Astrocyte of the cerebellum (primary cell): Measurements from ENCODE around the gene PABPC4L.
"Not testable (repeated sequence)": the region's sequence is repeated elsewhere in the genome, so short reads cannot be mapped to it uniquely, and the experiment has no call there.

Experiments
- DNase-seq: peaks from one replicate; pipeline ENCODE4 v3.0.0-alpha.2; 2011; ENCODE audit warnings: low read depth
- H3K4me3 ChIP-seq: 2 replicates; pipeline ENCODE4 v1.5.1; 2011; ENCODE audit warnings: mild to moderate bottlenecking, low read depth, low read length, moderate library complexity
- CTCF ChIP-seq: IDR thresholded peaks from 2 replicates; pipeline ENCODE4 v1.5.1; 2012; ENCODE audit warnings: low read length, low read depth, moderate library complexity, mild to moderate bottlenecking; ENCODE audit errors: missing control alignments
- in situ Hi-C: cut with HindIII; loops from 2 replicates; pipeline ENCODE4 v1.10.0; 2017; ENCODE audit warnings: low sequenced_read_pairs

The PABPC4L gene

GRCh38 chr4:134215620-134216344 is 14.2 kb upstream of the PABPC4L start:
- no peak for TF ChIP-seq CTCF
- DNase-seq = no peak
- in situ Hi-C loops = no loop called here
- H3K4me3 ChIP-seq = no peak overlapping the region

- H3K4me3 ChIP-seq, DNase-seq, in situ Hi-C loops: not testable (repeated sequence)
These were observed 6.4 kb upstream of the PABPC4L start for GRCh38 chr4:134207955-134208354.

- peak; percentile 32 for DNase-seq
- peak overlapping the region; percentile 57 for H3K4me3 ChIP-seq
- no peak for TF ChIP-seq CTCF
- in situ Hi-C loops = no loop called here
These were observed 772 bp upstream of the PABPC4L start for GRCh38 chr4:134202166-134202956.

- in situ Hi-C loops = no loop called here
- no peak for TF ChIP-seq CTCF
- H3K4me3 ChIP-seq = peak overlapping the region; percentile 57
- DNase-seq = no peak
These were observed 776 bp downstream of the PABPC4L start for GRCh38 chr4:134200811-134201215.

- H3K4me3 ChIP-seq = no peak overlapping the region
- no peak for DNase-seq
- in situ Hi-C loops = no loop called here
- TF ChIP-seq CTCF = no peak
These were observed 11.6 kb downstream of the PABPC4L start for GRCh38 chr4:134189949-134190348.

GRCh38 chr4:134189480-134189879 is 12.1 kb downstream of the PABPC4L start:
- in situ Hi-C loops = no loop called here
- TF ChIP-seq CTCF = no peak
- no peak overlapping the region for H3K4me3 ChIP-seq
- DNase-seq = no peak

GRCh38 chr4:134178706-134179105 is 22.9 kb downstream of the PABPC4L start:
- in situ Hi-C loops = no loop called here
- no peak overlapping the region for H3K4me3 ChIP-seq
- no peak for TF ChIP-seq CTCF
- DNase-seq = no peak
